HCT116 (cell line): Measurements from ENCODE around the gene MPPED1. TPM values are rescaled to one million over a fixed set of nuclear protein-coding genes. Genes with fewer than 3 reads are reported as not detected.

Experiments used
- ATAC-seq: fragments of 200-7000 bp; cut with Tn5 transposase; 2 replicates; pipeline ENCODE4 v1.9.1; 2020; ENCODE audit warnings: mild to moderate bottlenecking, moderate library complexity
- BruUV-seq: library from RNA; stranded (reverse); fragments of 400-500 nt; replicated peaks from 2 replicates; lab custom pipeline; 2021; lab: Mats Ljungman, UMichigan
- CTCF ChIA-PET: fragments of 300-600 bp; sonication (Branson Sonifier 250); formaldehyde crosslinking; loops from one replicate; lab custom pipeline; 2021; ENCODE audit warnings: antibody characterized with exemption; lab: Charles Lee
- POLR2A ChIA-PET: fragments of 300-600, 350-600 bp; sonication (Branson Sonifier 250); formaldehyde crosslinking; loops from one replicate; lab custom pipeline; 2021; ENCODE audit warnings: antibody characterized with exemption; lab: Charles Lee
- RAD21 ChIA-PET, 2 experiments: fragments of 300-600 bp; sonication (Branson Sonifier 250); formaldehyde crosslinking; loops; one replicate each; lab custom pipeline; 2023; ENCODE audit warnings: low total read pairs in 2 of 2; ENCODE audit not compliant: uncharacterized antibody in 2 of 2, unreplicated experiment in 2 of 2, low non-redundant PET in 1 of 2; lab: Charles Lee
- DNase-seq: peaks from one replicate; pipeline ENCODE4 v3.0.0-alpha.2; 2010; ENCODE audit warnings: low read depth, low spot score
- H2AFZ ChIP-seq: fragments of 200-600 bp; shearing (Covaris generic), sonication (generic); 2 replicates; pipeline ENCODE4 v1.6.1; 2017; ENCODE audit warnings: low read depth, mixed run types, mixed read lengths, antibody characterized with exemption, low read length; ENCODE audit not compliant: poor library complexity, severe bottlenecking
- H3K27ac ChIP-seq: 2 replicates; pipeline ENCODE4 v1.5.1; 2012; ENCODE audit warnings: low read depth, low read length
- H3K27me3 ChIP-seq: fragments of 200-600 bp; sonication (generic); 2 replicates; pipeline ENCODE4 v1.6.1; 2016; ENCODE audit warnings: mixed run types, low read length, mixed read lengths; ENCODE audit not compliant: insufficient read depth
- H3K36me3 ChIP-seq, 2 experiments: fragments of 200-500 bp in 1 of 2; fragments of 200-600 bp in 1 of 2; sonication (Bioruptor generic) in 1 of 2; sonication (generic) in 1 of 2; 2 replicates each; pipeline versions ENCODE4 v1.5.1 to v1.6.1; 2014 to 2016; ENCODE audit warnings: low read length in 2 of 2, inconsistent platforms in 1 of 2, mixed read lengths in 1 of 2, mixed run types in 1 of 2; ENCODE audit not compliant: insufficient read depth in 2 of 2, control insufficient read depth in 1 of 2
- H3K4me1 ChIP-seq, 2 experiments: fragments of 200-600 bp in 1 of 2; sonication (generic) in 1 of 2; 2 replicates each; pipeline versions ENCODE4 v1.5.1 to v1.6.1; 2012 to 2017; ENCODE audit warnings: low read length in 2 of 2, inconsistent platforms in 1 of 2, mild to moderate bottlenecking in 1 of 2, mixed read lengths in 1 of 2, mixed run types in 1 of 2, moderate library complexity in 1 of 2; ENCODE audit not compliant: insufficient read depth in 2 of 2, control insufficient read depth in 1 of 2
- H3K4me2 ChIP-seq: fragments of 200-600 bp; sonication (generic); 2 replicates; pipeline ENCODE4 v1.6.1; 2017; ENCODE audit warnings: mixed run types, low read length, mixed read lengths
- H3K4me3 ChIP-seq, 2 experiments: fragments of 200-600 bp in 1 of 2; sonication (generic) in 1 of 2; replicated peaks in 1 of 2; 2 replicates each; pipeline ENCODE4 v1.5.1; 2011 to 2016; ENCODE audit warnings: low read length in 2 of 2, control low read depth in 1 of 2, low read depth in 1 of 2, mild to moderate bottlenecking in 1 of 2, mixed read lengths in 1 of 2, mixed run types in 1 of 2
- H3K79me2 ChIP-seq: fragments of 200-600 bp; sonication (generic); 2 replicates; pipeline ENCODE4 v1.6.1; 2017; ENCODE audit warnings: mild to moderate bottlenecking, mixed run types, low read length, moderate library complexity, mixed read lengths; ENCODE audit not compliant: insufficient read depth
- H3K9ac ChIP-seq: fragments of 200-600 bp; sonication (generic); 2 replicates; pipeline ENCODE4 v1.6.1; 2016; ENCODE audit warnings: low read length, mixed read lengths
- H3K9me2 ChIP-seq: fragments of 200-600 bp; sonication (generic), shearing (Covaris generic); 2 replicates; pipeline ENCODE4 v1.6.1; 2017; ENCODE audit warnings: mixed run types, mild to moderate bottlenecking, moderate library complexity; ENCODE audit not compliant: insufficient read depth
- H3K9me3 ChIP-seq, 2 experiments: fragments of 200-500 bp in 1 of 2; fragments of 200-600 bp in 1 of 2; sonication (Bioruptor generic) in 1 of 2; sonication (generic) in 1 of 2; 2 replicates each; pipeline ENCODE4 v1.6.1; 2014 to 2017; ENCODE audit warnings: low read length in 2 of 2, mixed read lengths in 2 of 2, inconsistent platforms in 1 of 2, low read depth in 1 of 2, mild to moderate bottlenecking in 1 of 2, mixed run types in 1 of 2, moderate library complexity in 1 of 2; ENCODE audit not compliant: control insufficient read depth in 1 of 2, insufficient read depth in 1 of 2
- H4K20me1 ChIP-seq: fragments of 200-600 bp; sonication (generic), shearing (Covaris generic); 2 replicates; pipeline ENCODE4 v1.6.1; 2017; ENCODE audit warnings: mixed run types, mild to moderate bottlenecking, moderate library complexity; ENCODE audit not compliant: insufficient read depth
- EGR1 ChIP-seq: IDR thresholded peaks from 2 replicates; pipeline ENCODE4 v1.6.1; 2012; ENCODE audit warnings: low read depth
- ELF1 ChIP-seq: IDR thresholded peaks from 2 replicates; pipeline ENCODE4 v1.6.1; 2012; ENCODE audit warnings: low read depth, borderline replicate concordance
- SIN3A ChIP-seq: IDR thresholded peaks from 2 replicates; pipeline ENCODE4 v1.6.1; 2012; ENCODE audit warnings: low read depth
- SP1 ChIP-seq: IDR thresholded peaks from 2 replicates; pipeline ENCODE4 v1.6.1; 2012; ENCODE audit warnings: low read depth
- ZFX ChIP-seq: fragments of 450-650 bp; IDR thresholded peaks from 2 replicates; pipeline ENCODE4 v1.6.1; 2017
- intact Hi-C: fragments of 100-400 bp; cut with micrococcal nuclease; formaldehyde crosslinking; loops from 2 replicates; pipeline ENCODE4 v1.10.0; 2022
- total RNA-seq: library from RNA; stranded (reverse); gene quantifications from one replicate; pipeline ENCODE4 v1.2.1, GENCODE V29; 2021; ENCODE audit not compliant: unreplicated experiment
- TF ChIP-seq, protein P1 (sequence below): IDR thresholded peaks from 2 replicates; pipeline ENCODE4 v1.6.1; 2012

MPPED1 gene
- total RNA-seq, 1 experiment from 2014 or later: not detected

DNA sequence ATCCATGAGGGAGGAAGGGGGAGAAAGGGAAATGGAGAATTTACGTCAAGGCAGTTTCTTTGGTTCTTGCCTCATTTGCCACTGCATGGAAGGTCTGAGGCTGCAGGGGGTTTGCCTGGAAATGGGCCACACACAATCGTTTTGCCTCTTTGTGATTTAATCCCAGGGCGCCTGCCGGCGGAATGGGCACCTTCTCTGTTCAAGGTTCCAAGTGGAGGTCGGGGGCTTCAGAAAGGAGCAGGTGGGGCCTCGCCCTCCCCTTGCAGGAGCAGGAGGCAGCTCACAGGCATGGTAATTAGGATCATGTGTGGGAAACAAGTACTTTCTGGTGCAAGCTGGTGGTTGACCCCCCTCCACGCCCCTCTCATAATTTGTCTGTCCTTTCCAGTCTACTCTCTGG is 29.9 kb downstream of the MPPED1 start:
- no peak overlapping the region for H3K4me2 ChIP-seq
- intact Hi-C loops: no loop called here
- H3K4me1 ChIP-seq: no peaks in the 10 kb centered on the region
- no peaks in the 10 kb centered on the region for H4K20me1 ChIP-seq
- ATAC-seq: no peak
- RAD21 ChIA-PET: no interaction called here
- DNase-seq: no peak
- no peak overlapping the region for H3K9ac ChIP-seq
- H3K27ac ChIP-seq: no peak overlapping the region
- H3K36me3 ChIP-seq: no peaks in the 10 kb centered on the region
- H3K9me3 ChIP-seq: no peaks in the 10 kb centered on the region
- H2AFZ ChIP-seq: no peak overlapping the region
- BruUV-seq: no TSS peak
- POLR2A ChIA-PET: no interaction called here
- no peak for TF ChIP-seq ZFX
- peaks cover 14% of the 10 kb centered on the region; the same call in 1 of the 2 replicates for H3K27me3 ChIP-seq
- CTCF ChIA-PET: no interaction called here
- H3K9me2 ChIP-seq: no peaks in the 10 kb centered on the region
- no peaks in the 10 kb centered on the region for H3K79me2 ChIP-seq
- H3K4me3 ChIP-seq: no peak overlapping the region

- DNase-seq (no peak), ATAC-seq (no peak)
- POLR2A ChIA-PET: no interaction called here
- intact Hi-C loops: no loop called here
- H3K79me2 ChIP-seq: no peaks in the 10 kb centered on the region
- no peaks in the 10 kb centered on the region for H3K4me1 ChIP-seq
- H3K27me3 ChIP-seq: peaks cover 11% of the 10 kb centered on the region; the same call in 1 of the 2 replicates
- no peak overlapping the region for H3K27ac ChIP-seq
- H4K20me1 ChIP-seq: no peaks in the 10 kb centered on the region
- H3K36me3 ChIP-seq: no peaks in the 10 kb centered on the region
- H3K9me3 ChIP-seq: no peaks in the 10 kb centered on the region
- H3K9ac ChIP-seq: no peak overlapping the region
- H3K4me3 ChIP-seq: no peak overlapping the region
- BruUV-seq: no TSS peak
- no peaks in the 10 kb centered on the region for H3K9me2 ChIP-seq
- no peak overlapping the region for H3K4me2 ChIP-seq
- RAD21 ChIA-PET: no interaction called here
- CTCF ChIA-PET: no interaction called here
- TF ChIP-seq, protein P1, sequence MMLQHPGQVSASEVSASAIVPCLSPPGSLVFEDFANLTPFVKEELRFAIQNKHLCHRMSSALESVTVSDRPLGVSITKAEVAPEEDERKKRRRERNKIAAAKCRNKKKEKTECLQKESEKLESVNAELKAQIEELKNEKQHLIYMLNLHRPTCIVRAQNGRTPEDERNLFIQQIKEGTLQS: no peak
- no peak for TF ChIP-seq SP1
- TF ChIP-seq EGR1: no peak
- no peak for TF ChIP-seq ELF1
- TF ChIP-seq SIN3A: no peak
- H2AFZ ChIP-seq: no peak overlapping the region
These were observed 30.8 kb downstream of the MPPED1 start for GRCh38 chr22:43442386-43443151.
